OCI-LY3 (cell line): ENCODE data around the gene CCDC66.

Source experiments
- H2AFZ ChIP-seq: fragments of 200-600, 300-600 bp; shearing (Covaris generic); 2 replicates; pipeline ENCODE4 v1.6.0; 2014; ENCODE audit warnings: antibody characterized with exemption, low read depth, low read length
- H3K27ac ChIP-seq: fragments of 200-600, 300-600 bp; sonication (generic); 2 replicates; pipeline ENCODE4 v1.5.1; 2014; ENCODE audit warnings: mild to moderate bottlenecking, low read length, moderate library complexity, mixed read lengths
- H3K27me3 ChIP-seq: fragments of 200-600, 300-600 bp; sonication (generic); 2 replicates; pipeline ENCODE4 v1.6.1; 2014; ENCODE audit warnings: low read depth, low read length, mixed read lengths
- H3K36me3 ChIP-seq: fragments of 200-600, 300-600 bp; sonication (generic); replicated peaks from 2 replicates; pipeline ENCODE3; 2014; ENCODE audit warnings: low read depth, low read length, mixed read lengths
- H3K4me1 ChIP-seq: fragments of 300-600, 200-600 bp; sonication (generic); 2 replicates; pipeline ENCODE4 v1.6.1; 2014; ENCODE audit warnings: low read length, mixed read lengths
- H3K4me2 ChIP-seq: fragments of 200-600, 300-600 bp; sonication (generic); 2 replicates; pipeline ENCODE4 v1.6.1; 2014; ENCODE audit warnings: low read length, mixed read lengths
- H3K4me3 ChIP-seq: fragments of 300-600, 200-600 bp; sonication (generic); 2 replicates; pipeline ENCODE4 v1.5.1; 2014; ENCODE audit warnings: antibody characterized with exemption, mild to moderate bottlenecking, low read length, moderate library complexity
- H3K79me2 ChIP-seq: fragments of 300-600, 200-600 bp; shearing (Covaris generic); 2 replicates; pipeline ENCODE4 v1.6.1; 2014; ENCODE audit warnings: mild to moderate bottlenecking, low read length, mixed read lengths
- H3K9ac ChIP-seq: fragments of 300-600, 200-600 bp; shearing (Covaris generic); 2 replicates; pipeline ENCODE4 v1.6.0; 2014; ENCODE audit warnings: mild to moderate bottlenecking, low read length, moderate library complexity
- H3K9me3 ChIP-seq: fragments of 200-600, 300-600 bp; shearing (Covaris generic); 2 replicates; pipeline ENCODE4 v1.6.1; 2014; ENCODE audit warnings: low read length, mixed read lengths; ENCODE audit not compliant: insufficient read depth
- H4K20me1 ChIP-seq: fragments of 200-600, 300-600 bp; sonication (generic); 2 replicates; pipeline ENCODE4 v1.6.1; 2016; ENCODE audit warnings: low read length, mixed read lengths; ENCODE audit not compliant: insufficient read depth
- CTCF ChIP-seq: fragments of 200-600, 300-600 bp; sonication (generic); IDR thresholded peaks from 2 replicates; pipeline ENCODE4 v1.5.1; 2014; ENCODE audit warnings: antibody characterized with exemption, low read length, low read depth
- EZH2phosphoT487 ChIP-seq: fragments of 200-600 bp; shearing (Covaris generic); IDR thresholded peaks from 2 replicates; pipeline ENCODE4 v1.6.1; 2018; ENCODE audit warnings: antibody characterized with exemption, mixed run types, low read depth

CCDC66 gene

GRCh38 chr3:56610669-56611335 is 53.8 kb downstream of the CCDC66 start:
- H3K36me3 ChIP-seq: peaks cover 20% of the 10 kb centered on the region
- H3K4me1 ChIP-seq: no peaks in the 10 kb centered on the region
- TF ChIP-seq EZH2phosphoT487: no peak
- no peak for TF ChIP-seq CTCF
- no peak overlapping the region for H3K4me2 ChIP-seq
- H3K4me3 ChIP-seq: no peak overlapping the region
- peaks cover 4% of the 10 kb centered on the region; the same call in 1 of the 2 replicates for H3K79me2 ChIP-seq
- H4K20me1 ChIP-seq: no peaks in the 10 kb centered on the region
- no peak overlapping the region for H2AFZ ChIP-seq
- H3K27me3 ChIP-seq: no peaks in the 10 kb centered on the region
- H3K9ac ChIP-seq: no peak overlapping the region
- H3K9me3 ChIP-seq: no peaks in the 10 kb centered on the region
- no peak overlapping the region for H3K27ac ChIP-seq

- H3K4me3 ChIP-seq: no peak overlapping the region
- no peaks in the 10 kb centered on the region for H3K9me3 ChIP-seq
- TF ChIP-seq CTCF: no peak
- no peak for TF ChIP-seq EZH2phosphoT487
- H3K79me2 ChIP-seq: peaks cover 4% of the 10 kb centered on the region; the same call in 1 of the 2 replicates
- no peak overlapping the region for H3K27ac ChIP-seq
- H4K20me1 ChIP-seq: no peaks in the 10 kb centered on the region
- H3K36me3 ChIP-seq: peaks cover 20% of the 10 kb centered on the region
- no peak overlapping the region for H3K4me2 ChIP-seq
- H3K4me1 ChIP-seq: no peaks in the 10 kb centered on the region
- no peak overlapping the region for H2AFZ ChIP-seq
- H3K27me3 ChIP-seq: no peaks in the 10 kb centered on the region
- H3K9ac ChIP-seq: no peak overlapping the region
Observed at GRCh38 chr3:56611364-56611763, 54.4 kb downstream of the CCDC66 start.

- TF ChIP-seq EZH2phosphoT487: no peak
- no peak for TF ChIP-seq CTCF
- Histone ChIP-seq H3K4me1 (no peaks in the 10 kb centered on the region), H3K9me3 (no peaks in the 10 kb centered on the region), H3K4me3 (no peak overlapping the region), H4K20me1 (no peaks in the 10 kb centered on the region), H3K4me2 (no peak overlapping the region), H3K36me3 (peaks cover 27% of the 10 kb centered on the region), H3K27me3 (no peaks in the 10 kb centered on the region), H2AFZ (no peak overlapping the region), H3K9ac (no peak overlapping the region), H3K79me2 (peaks cover 4% of the 10 kb centered on the region; the same call in 1 of the 2 replicates), H3K27ac (no peak overlapping the region)
Observed at GRCh38 chr3:56612146-56612545, 55.2 kb downstream of the CCDC66 start.

- H2AFZ ChIP-seq: no peak overlapping the region
- no peaks in the 10 kb centered on the region for H3K27me3 ChIP-seq
- H3K79me2 ChIP-seq: peaks cover 4% of the 10 kb centered on the region; the same call in 1 of the 2 replicates
- no peak for TF ChIP-seq CTCF
- no peak for TF ChIP-seq EZH2phosphoT487
- H3K9ac ChIP-seq: no peak overlapping the region
- no peak overlapping the region for H3K27ac ChIP-seq
- H4K20me1 ChIP-seq: no peaks in the 10 kb centered on the region
- no peaks in the 10 kb centered on the region for H3K4me1 ChIP-seq
- H3K36me3 ChIP-seq: peaks cover 36% of the 10 kb centered on the region
- H3K4me3 ChIP-seq: no peak overlapping the region
- H3K9me3 ChIP-seq: no peaks in the 10 kb centered on the region
- H3K4me2 ChIP-seq: no peak overlapping the region
Observed at GRCh38 chr3:56613016-56613415, 56.0 kb downstream of the CCDC66 start.
